GM12801 (cell line): ENCODE measurements around the gene SDF4.

ENCODE experiments used
- CTCF ChIP-seq: IDR thresholded peaks from one replicate; pipeline ENCODE4 v1.5.1; 2011; ENCODE audit warnings: control low read depth; ENCODE audit not compliant: insufficient read length; ENCODE audit errors: extremely low read depth

The SDF4 gene

GRCh38 chr1:1238702-1239178 lies 6.9 kb upstream of the SDF4 start:
- TF ChIP-seq CTCF: no peak

DNA sequence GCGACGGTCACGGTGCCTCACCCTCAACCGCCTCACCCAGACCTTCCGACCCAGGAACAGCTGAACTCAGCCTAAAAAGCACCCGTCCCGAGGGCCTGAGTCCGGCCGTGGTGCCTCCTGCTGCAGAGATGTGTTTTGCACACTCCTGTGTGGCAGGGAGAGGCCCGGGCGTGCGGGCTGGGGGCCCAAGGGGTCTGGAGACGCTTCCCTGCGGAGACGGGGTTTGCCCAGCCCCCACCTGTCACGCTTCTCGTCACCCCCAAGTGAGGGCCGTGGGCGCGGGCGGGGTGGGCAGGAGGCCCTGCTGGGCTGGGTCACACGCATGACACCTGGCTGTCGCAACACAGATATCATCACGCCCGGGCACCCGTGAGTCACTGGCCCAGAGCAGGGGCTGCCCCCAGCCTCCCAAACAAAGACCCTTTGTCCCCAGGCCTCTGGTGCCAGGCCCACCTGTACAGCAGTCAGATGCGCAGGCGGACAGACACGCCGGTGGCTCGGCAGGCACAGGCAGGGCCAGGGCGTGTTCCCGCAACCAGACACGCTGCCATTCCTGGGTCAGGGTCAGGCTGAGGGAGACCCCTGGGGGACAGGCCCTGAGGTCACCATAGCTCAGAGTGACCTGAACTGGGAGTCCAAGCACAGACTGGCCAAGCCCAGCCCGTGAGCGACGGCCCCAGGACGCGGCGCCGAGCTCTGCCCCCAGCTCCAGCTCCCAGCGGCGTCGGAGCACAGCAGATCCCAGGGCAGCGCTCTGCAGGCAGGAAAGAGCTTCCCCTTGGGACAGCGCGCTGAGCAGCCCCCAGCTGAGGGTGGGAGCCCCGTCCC lies 6.3 kb upstream of the SDF4 start:
- no peak for TF ChIP-seq CTCF

DNA sequence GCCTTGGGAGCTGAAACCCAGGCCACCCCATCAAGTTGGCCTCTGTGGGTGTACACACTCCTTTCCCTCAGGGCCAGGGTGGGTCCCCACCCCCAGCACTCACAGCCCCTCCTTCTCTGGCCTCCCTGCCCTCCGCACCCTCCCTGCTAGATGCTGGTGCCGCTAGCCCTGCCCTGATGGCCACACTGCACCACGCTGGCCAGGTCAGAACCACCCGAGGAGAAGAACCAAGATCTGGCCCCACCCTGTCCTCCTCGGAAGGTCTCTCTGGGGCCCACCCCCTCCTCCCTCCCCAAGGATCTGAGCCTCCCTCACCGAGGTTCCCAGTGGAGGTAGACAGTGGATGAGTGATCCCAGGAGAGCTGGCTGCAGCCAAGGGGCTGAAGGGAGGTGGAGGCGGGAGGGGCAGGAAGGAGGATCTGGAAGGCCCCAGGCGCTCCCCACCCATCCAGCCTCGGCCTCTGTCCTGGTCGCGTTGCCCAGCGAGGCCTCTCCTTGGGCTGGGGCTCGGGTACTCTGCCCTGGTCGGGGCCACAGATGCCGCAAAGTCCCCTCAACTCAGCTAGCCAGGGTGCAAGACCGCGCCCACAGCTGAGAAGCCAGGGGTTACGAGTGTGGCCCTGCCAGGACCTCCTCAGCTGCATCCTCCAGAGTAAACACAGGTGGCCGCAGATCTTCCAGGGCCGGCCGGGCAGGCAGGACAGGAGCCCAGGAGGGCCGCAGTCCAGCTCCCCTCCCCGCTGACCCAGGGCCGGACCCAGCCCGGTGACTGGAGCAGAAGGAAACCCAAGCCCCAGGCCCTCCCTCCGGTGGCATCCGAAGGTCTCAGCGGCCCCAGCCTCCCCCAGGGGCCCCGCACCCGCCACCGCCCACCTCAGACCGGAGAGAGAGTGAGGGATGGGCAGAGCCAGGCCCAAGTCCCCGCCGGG lies 5.4 kb upstream of the SDF4 start:
- TF ChIP-seq CTCF: no peak

DNA sequence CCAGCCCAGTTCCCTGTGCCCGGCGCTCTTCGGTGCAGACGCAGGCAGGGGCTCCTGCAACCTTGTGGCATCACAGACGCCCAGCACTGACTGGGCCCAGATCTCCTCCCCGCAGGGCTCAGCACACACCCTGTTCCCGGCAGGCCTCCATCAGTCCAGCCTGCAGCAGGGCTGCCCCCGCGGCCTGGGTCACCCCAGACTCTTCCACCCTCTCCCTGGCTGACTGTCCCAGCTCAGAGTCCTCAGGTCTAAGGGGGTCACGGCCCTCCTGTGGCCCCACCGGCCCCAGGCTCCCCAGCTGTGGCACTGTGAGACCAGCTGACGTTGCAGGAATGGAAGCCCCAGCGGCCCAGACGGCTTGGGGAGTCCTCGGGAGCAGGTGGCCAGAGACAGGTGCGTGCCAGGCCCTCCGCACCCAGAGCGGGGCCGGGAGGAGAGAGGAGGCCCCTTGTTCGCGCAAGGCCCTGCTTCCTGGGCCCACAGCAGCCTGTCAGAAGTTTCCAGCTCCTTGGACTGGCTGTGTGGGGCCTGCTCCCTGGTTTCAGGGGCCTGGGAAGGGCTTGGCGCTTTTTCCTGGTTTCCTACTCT lies 4.5 kb upstream of the SDF4 start:
- no peak for TF ChIP-seq CTCF

DNA sequence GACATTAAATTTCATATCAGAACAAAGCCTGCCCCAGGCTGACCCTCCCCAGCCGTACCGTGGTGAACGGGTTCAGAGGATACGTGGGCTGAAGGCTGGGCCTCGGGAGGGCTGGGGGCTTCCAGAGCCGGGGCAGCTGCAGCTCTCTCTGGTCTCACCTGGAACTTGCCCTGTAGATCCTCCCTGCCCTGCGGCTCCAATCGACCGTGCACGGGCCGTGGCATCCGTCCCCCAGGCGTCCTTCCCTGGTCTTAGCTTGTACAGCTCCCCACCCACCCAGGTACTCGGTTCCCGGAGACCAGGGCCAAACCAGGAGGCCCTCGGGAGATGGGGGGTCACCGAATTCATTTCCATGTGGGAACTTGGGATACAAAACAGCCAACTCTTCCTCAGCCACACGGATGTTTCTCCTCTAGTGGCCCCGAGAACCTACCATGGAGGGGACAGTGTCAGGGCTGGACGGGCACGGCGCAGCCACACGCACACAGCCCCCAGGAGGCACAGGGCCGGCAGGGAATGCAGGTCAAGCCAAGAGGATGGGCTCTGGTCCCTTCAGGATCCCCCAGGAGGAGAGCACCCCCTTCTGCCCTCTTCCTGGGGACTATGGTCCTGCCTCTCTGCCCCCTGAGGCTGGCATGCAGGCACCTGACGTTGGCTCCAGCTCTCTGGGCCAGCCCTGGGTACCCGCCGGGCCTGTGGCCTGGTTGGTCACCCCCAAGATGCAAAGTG lies 3.4 kb upstream of the SDF4 start:
- no peak for TF ChIP-seq CTCF

- no peak for TF ChIP-seq CTCF
Measured at GRCh38 chr1:1234180-1234808, 2.5 kb upstream of the SDF4 start.
